H1 (cell line): ENCODE data around the gene FHIT. TPM values are rescaled to one million over a fixed set of nuclear protein-coding genes. Genes with fewer than 3 reads are reported as not detected.

Source experiments
- RAD21 ChIP-seq, 2 experiments: IDR thresholded peaks in 1 of 2; conservative IDR thresholded peaks in 1 of 2; 2 replicates each; pipeline ENCODE4 v1.6.1; 2011; ENCODE audit warnings: low read depth in 2 of 2, low read length in 2 of 2, improper control_type of control experiment in 1 of 2, inconsistent platforms in 1 of 2, mild to moderate bottlenecking in 1 of 2, moderate library complexity in 1 of 2
- SP2 ChIP-seq: IDR thresholded peaks from 2 replicates; pipeline ENCODE4 v1.6.1; 2012; ENCODE audit warnings: mild to moderate bottlenecking, low read length, inconsistent platforms
- polyA plus RNA-seq, 7 experiments: library from polyadenylated mRNA; depleted of rRNA in 3 of 7; stranded (reverse) in 5 of 7; unstranded in 2 of 7; fragments of >200 nt in 5 of 7; fragments of 200-250 nt in 2 of 7; gene quantifications; 1 replicate in 5 of 7; 2 replicates in 1 of 7; 4 replicates in 1 of 7; pipeline versions ENCODE4 v1.2.1 to v1.2.3, GENCODE V29; 2011 to 2013; ENCODE audit warnings: missing spikeins in 2 of 7, mixed read lengths in 2 of 7
- total RNA-seq: library from RNA; stranded (reverse); fragmentation: NEBNext Ultra II Directional; extraction: Animal tissue kit (Norgen Biotek cat#: 25700); gene quantifications from 2 replicates; pipeline ENCODE4 v1.2.1, GENCODE V29; 2021

The FHIT gene
- total and polyA plus RNA-seq, 2 of the 8 experiments (the other 6 are each of a cell fraction or from before 2014, with no cell fraction given): 1.2 to 3.2 TPM

DNA sequence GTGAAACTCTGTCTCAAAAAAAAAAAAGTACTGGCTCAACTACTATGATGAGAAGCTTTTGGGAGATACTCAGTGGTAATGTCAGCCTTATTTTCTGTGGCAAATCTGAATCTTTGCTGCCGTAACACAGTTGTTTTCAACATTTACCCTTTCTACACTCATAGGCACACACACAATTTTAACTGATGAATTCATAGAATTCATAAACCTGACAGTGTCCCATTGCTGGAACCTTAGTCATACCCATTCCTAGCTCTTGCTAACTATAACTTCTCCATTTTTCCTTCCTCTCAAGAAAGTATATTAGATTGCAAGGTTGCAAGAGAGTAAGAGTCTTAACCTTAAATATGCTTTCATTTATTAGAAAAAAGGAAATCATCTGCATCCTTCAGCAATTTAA lies 496.6 kb downstream of the FHIT start (continued):
- no peak for TF ChIP-seq RAD21 (IDR thresholded peaks at IDR 0.05 in 1 of 2, conservative IDR thresholded peaks at IDR 0.05 in 1 of 2; ENCODE audit: low read depth in 2 of 2, low read length in 2 of 2)
- no peak for TF ChIP-seq SP2
